GOT3 (cell line): Measurements from ENCODE around the gene FRMPD2.

Experiments used
- DNase-seq: peaks from one replicate; lab custom pipeline; 2025; ENCODE audit warnings: mixed read lengths; lab: John Stamatoyannopoulos, UW

Gene FRMPD2

GRCh38 chr10:48274636-48275035 lies at the start of gene FRMPD2:
Gene FRMPD2, minus strand, starts transcription at chr10:48274696. Its CDS starts 129 bp downstream, at chr10:48274567.
- no peak for DNase-seq

DNA sequence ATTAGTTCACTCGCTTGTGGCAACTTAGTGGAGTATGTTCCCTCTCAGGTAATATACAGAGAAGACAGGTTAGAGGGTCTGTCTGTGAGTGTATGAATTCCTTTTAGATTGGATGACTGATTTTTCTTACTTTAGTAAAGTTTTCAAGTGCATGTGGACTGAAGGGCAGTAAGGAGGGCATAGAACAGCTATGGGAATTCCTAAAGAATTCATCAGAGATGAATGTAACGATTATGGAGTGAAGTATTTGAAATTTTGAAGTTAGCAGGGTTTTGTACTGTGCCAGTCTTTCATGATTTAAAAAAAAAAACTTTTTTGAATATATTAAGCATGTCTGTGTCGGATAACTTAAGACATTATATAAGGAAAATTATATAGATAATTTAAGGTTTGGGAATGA lies 47.5 kb upstream of the FRMPD2 start:
- DNase-seq = no peak

- DNase-seq = no peak
Observed at GRCh38 chr10:48317321-48317990, 43.0 kb upstream of the FRMPD2 start.

GRCh38 chr10:48316236-48316635 lies 41.7 kb upstream of the FRMPD2 start:
- no peak for DNase-seq

DNA sequence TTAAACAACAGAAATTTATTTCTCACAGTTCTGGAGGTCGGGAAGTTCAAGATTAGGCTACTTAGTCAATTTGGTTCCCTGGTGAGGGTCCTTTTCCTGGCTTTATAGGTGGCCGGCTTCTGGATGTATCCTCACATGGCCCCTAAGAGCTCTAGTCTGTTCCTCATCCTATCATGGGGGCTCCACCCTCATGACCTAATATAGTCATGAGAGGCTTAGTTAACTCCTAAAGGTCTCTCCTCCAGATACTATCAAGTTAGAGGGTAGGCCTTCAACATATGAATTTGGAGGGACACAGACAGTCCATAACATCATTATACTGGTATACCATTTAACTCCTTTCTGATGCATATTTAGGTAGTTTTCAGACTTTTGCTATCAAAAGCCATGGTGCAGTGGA lies 39.6 kb upstream of the FRMPD2 start:
- DNase-seq = no peak

- no peak for DNase-seq
Observed at GRCh38 chr10:48309711-48310226, 35.3 kb upstream of the FRMPD2 start.

DNA sequence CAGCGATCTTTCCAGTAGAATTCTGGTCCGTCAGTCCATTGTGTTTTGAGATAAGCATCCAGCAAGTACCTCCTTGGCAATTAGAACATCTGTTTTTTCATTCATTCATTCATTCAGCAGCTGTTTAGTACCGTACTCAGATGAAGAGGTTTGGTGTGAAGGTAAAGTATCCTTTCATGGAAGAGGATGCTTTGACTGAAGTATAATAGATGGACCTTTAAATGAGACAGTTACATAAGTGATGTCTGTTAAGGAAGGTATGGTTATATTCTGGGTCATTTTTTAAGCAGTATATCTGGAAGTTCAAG lies 33.2 kb upstream of the FRMPD2 start:
- DNase-seq = no peak

- DNase-seq = no peak
Observed at GRCh38 chr10:48306870-48307710, 32.6 kb upstream of the FRMPD2 start.

DNA sequence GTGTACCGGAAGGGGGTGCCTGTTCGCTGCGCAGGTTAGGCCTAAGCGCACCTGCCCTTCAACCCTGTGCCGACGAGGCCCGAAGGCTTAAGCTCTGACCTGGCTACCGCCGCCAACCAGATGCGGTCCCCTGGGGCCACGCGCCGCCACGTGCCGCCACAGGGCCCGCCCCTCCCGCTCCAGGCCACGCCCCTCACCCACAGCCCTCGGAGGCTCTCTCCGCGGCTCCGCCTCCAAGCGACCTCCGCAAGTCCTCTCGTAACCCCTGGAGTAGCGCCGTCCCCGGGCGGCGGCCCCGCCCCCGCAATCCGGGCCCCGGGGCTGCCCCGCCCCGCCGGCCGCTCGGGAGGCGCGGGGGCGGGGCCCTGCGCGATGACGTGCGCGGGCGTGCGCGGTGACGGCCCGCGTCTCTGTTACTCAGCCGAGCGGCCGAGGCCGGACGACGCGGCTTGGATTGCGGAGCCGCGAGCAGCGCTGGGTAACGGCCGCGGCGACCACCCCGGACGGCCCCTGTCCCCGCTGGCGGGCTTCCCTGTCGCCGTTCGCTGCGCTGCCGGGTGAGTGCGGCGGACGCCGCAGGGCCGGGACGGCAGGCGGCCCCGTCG lies 31.9 kb upstream of the FRMPD2 start, which contains the start of gene MAPK8:
MAPK8 (plus strand) TSS at position 413 of the 605 bp plus-strand sequence. CDS start 94,984 bp downstream, outside the sequence.
- DNase-seq = peak; percentile 76

DNA sequence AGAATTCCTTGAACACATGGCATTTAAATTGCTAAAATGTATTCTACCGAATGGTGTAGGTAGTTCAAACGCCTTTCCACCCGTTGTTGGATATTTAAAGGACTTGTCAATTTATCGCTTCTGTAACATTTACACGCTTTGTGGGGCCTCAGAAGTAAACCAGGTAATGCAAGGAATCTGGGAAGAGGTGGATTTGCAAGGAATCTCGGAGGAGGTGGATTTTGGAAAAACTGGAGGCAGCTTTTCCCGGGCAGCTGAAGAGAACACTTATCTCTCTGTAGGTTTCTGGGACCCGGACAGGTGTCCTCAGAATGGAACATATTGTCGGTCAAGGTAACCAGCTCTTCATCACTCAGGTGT lies 31.4 kb upstream of the FRMPD2 start:
- no peak for DNase-seq

DNA sequence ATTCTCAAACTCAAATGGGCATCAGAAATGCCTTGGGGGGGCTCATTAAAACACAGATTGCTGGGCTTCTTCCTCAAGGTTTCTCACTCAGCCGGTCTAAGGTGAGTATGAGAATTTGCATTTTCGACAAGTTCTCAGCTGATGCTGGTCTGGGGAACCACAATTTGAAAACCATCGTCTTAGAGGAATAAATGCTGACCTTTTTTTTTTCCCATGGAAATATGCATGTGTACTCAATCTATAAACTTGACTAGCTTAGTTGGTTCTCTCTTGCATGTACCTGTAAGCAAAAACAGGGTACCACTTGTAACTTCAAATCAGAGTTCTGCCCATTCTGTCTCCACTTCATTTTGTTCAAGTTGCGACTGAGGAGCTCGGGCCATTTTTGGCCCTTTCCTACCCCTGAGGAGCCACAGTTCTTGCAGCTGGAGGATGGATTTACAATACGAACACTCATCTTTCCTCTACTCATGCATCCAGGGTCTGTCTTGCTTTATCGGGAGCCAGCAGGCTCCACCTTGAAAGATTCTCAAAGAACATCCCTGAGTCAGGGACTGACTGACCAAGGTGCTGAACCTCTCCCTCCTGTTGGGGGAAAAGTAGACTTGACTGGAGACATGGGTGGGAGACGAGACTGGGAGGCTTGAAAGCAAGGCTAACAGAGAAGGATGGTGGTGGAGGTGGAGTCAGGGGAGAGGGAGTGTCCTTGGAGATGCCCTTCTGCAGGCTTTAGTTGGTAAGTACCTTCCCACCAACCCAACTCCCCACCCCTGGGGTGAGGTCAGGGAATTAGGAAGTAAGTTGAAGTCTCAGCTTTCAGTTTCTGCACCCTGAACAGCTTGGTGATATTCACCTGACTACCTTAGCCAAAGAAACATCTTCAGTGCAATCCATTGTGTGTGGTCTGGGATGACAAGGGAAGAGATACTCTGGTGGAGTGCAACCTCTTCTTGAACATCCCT lies 28.3 kb upstream of the FRMPD2 start:
- no peak for DNase-seq

- DNase-seq = no peak
Observed at GRCh38 chr10:48300556-48300955, 26.1 kb upstream of the FRMPD2 start.

DNA sequence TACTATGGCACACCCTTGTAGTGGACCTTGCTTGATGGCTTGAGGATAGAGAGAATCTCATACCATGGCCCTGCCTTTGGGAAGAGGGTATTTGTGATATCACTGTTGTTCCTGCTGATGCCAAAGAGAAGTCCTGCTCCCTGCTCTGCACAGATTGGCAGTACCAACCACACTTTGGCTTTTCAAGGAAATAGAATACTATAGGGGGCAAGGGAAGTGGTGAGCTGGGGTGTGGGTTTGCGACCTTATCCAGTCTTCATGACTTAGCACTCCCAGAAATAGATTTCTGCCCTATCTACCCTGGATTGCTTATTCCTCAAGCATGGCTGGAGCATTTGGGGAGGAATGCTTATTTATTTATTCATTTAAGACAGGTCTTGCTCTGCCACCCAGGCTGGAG lies 25.2 kb upstream of the FRMPD2 start:
- no peak for DNase-seq

DNA sequence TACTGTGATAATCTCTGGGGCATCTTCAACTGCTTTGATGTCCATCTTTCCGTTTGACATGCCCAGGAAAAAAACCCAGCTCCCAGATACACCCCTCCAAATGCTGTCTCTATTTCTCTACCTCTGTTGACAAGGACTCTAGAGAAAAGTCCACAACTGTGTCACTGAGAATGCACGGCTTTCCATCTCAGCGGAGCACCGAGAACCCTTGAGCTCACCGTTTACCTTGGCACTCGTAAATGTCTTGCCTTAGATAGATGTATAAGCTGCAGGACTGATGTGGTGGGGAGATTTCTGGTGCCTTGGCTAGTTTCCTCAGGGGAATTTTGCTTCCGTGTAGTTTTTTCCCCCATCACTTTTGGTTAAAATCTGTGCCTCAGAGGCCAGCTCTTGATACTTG lies 24.6 kb upstream of the FRMPD2 start:
- DNase-seq = no peak

GRCh38 chr10:48296576-48297098 lies 22.1 kb upstream of the FRMPD2 start:
- no peak for DNase-seq

DNA sequence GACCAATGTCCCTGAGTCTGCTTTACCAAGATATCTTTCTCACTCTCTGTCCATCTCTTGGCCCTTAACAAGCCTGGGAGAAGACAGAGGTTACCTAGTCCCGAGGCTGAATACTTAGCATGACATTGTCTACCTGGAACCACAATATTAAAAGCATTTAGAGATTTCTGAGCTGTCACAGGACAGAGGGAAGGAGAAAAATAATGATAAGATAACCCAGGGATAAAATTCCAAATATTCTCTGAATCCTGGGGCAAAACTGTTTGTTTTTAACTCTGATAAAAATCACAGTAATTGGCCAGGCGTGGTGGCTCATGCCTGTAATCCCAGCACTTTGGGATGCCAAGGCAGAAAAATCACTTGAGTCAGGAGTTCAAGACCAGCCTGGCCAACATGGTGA lies 19.9 kb upstream of the FRMPD2 start:
- DNase-seq = no peak

- no peak for DNase-seq
Observed at GRCh38 chr10:48292616-48293015, 18.1 kb upstream of the FRMPD2 start.

GRCh38 chr10:48291190-48291589 lies 16.7 kb upstream of the FRMPD2 start:
- DNase-seq = no peak

DNA sequence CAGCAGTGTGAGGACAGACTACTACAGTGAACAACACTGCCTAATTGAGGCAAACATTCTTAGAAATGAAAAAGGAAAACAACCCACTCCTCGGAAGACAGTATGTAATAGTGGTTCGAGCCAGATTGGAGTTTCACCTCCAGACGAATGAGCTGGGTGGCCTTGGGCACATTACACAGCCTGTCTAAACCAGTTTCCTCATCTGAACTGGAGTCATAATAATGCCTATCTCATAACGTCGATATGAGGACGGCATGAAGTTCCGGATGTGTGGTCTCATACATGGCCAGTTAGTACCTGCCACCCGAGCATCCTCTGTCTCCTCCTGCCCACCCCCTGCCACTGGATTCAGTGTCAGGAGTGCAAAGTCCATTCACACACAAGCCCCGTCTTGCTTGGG lies 15.8 kb upstream of the FRMPD2 start:
- DNase-seq = no peak

GRCh38 chr10:48289501-48290238 lies 15.2 kb upstream of the FRMPD2 start:
- DNase-seq = no peak

DNA sequence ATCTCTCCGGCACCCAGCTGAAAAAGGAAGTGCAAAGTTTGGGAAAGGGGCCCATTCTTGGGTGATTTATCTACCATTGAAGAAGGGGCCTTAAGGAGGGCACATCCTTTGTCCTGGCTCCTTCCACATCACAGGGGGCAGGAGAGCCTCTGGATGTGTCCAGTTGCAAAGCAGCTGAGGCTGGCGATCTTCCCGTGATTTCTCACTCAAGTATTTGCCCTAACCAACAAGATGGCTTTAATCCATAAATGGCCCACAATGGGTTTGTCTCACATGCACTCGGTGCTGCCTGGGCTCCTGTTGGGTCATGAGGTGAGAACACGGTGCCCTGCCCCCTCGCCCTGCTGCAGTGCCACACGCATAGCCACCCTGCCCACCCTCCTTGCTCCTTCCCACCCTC lies 14.2 kb upstream of the FRMPD2 start:
- no peak for DNase-seq
